Stomach (tissue), 19 donors: Measurements from ENCODE around the gene MESD. TPM values are rescaled to one million over a fixed set of nuclear protein-coding genes. Genes with fewer than 3 reads are reported as not detected.
A peak's percentile ranks its signal among the peaks of the same experiment; 100 is the strongest.

Source experiments
- DNase-seq, 2 donors: peaks; one replicate each; pipeline versions ENCODE4 v3.0.0 to v3.0.0-alpha.2; 2013 to 2019
- H3K27ac ChIP-seq, 5 donors: fragments of 200-600 bp in 4 of 5; sonication (generic) in 4 of 5; one replicate each; pipeline ENCODE4 v1.5.1; 2013 to 2019; ENCODE audit warnings: mild to moderate bottlenecking in 1 of 5, moderate library complexity in 1 of 5
- H3K27me3 ChIP-seq, 3 donors: fragments of 200-600 bp; sonication (generic); one replicate each; pipeline ENCODE4 v1.5.1; 2017 to 2019; ENCODE audit warnings: mixed run types in 1 of 3
- H3K36me3 ChIP-seq, 4 donors: fragments of 200-600 bp; sonication (generic); 1 replicate in 3 of 4; 2 replicates in 1 of 4; pipeline ENCODE4 v1.5.1; 2016 to 2019
- H3K4me1 ChIP-seq, 4 donors: fragments of 200-600 bp; sonication (generic); one replicate each; pipeline ENCODE4 v1.5.1; 2016 to 2019
- H3K4me3 ChIP-seq, 4 donors: fragments of 200-600 bp; sonication (generic) in 3 of 4; one replicate each; pipeline ENCODE4 v1.5.1; 2016 to 2019; ENCODE audit warnings: mild to moderate bottlenecking in 1 of 4
- H3K9me3 ChIP-seq, 4 donors: fragments of 200-600 bp; sonication (generic); one replicate each; pipeline ENCODE4 v1.5.1; 2016 to 2019
- CTCF ChIP-seq, 7 experiments: fragments of 450-650 bp in 4 of 7; fragments of 200-600 bp in 3 of 7; sonication (generic) in 3 of 7; IDR thresholded peaks; one replicate each; pipeline ENCODE4 v1.5.1; 2016 to 2019; ENCODE audit warnings: antibody characterized with exemption in 7 of 7, control low read depth in 2 of 7, mild to moderate bottlenecking in 1 of 7
- EP300 ChIP-seq: sonication (generic); formaldehyde crosslinking; IDR thresholded peaks from one replicate; pipeline ENCODE4 v1.6.1; 2017; ENCODE audit warnings: antibody characterized with exemption
- POLR2A ChIP-seq, 4 donors: fragments of 450-650 bp; IDR thresholded peaks; one replicate each; pipeline ENCODE4 v1.6.1; 2016; ENCODE audit warnings: antibody characterized with exemption in 4 of 4, control low read depth in 2 of 4, mild to moderate bottlenecking in 1 of 4, moderate library complexity in 1 of 4
- POLR2AphosphoS5 ChIP-seq, 3 donors: sonication (generic); formaldehyde crosslinking; IDR thresholded peaks; one replicate each; pipeline ENCODE4 v1.6.1; 2016; ENCODE audit warnings: antibody characterized with exemption in 3 of 3
- WGBS, 5 donors: extraction: QIAGEN DNeasy Blood & Tissue Kit in 3 of 5; methylation state at CpG; one replicate each; pipeline versions ENCODE4 v1.1.5 to v1.1.7; 2013 to 2018; 5-methylcytosine and 5-hydroxymethylcytosine counted together
- intact Hi-C: fragments of 100-400 bp; cut with DNase I; formaldehyde crosslinking; loops from one replicate; pipeline ENCODE4 v1.15.1; 2023; ENCODE audit warnings: low total_unique reads
- long read RNA-seq, 10 donors: transcript quantifications; one replicate each; lab custom pipeline, GENCODE V29; 2026
- polyA plus RNA-seq, 3 donors: library from polyadenylated mRNA; stranded (reverse); fragments of 200-250 nt; gene quantifications; one replicate each; pipeline ENCODE4 v1.2.3, GENCODE V29; 2013
- total RNA-seq, 5 donors: library from RNA; depleted of rRNA; stranded (reverse); fragments of >200 nt; gene quantifications; one replicate each; pipeline versions ENCODE4 v1.1.0 to v1.2.3, GENCODE V29; 2014 to 2016
- donor health status: healthy with polysubstance abuse.
- donor health status: Bipolar disorder and iron deficiency.
- donor health status: healthy.

The MESD gene
- total RNA-seq (10 to 100 TPM; 11.2 to 34.8 (median 24.2) TPM), polyA plus RNA-seq (1 to 10 TPM; 5.5 to 10.0 (median 9.2) TPM)
- long read RNA-seq, donor 1, full-length matches to known transcripts = 13 of 13 reads
- long read RNA-seq, donor 1, partial matches to known transcripts = 0 of 13 reads
- long read RNA-seq, donor 1, other reads (novel, unspliced or antisense) = 0 of 13 reads
- long read RNA-seq, donor 2, full-length matches to known transcripts = 28 of 28 reads
- long read RNA-seq, donor 2, partial matches to known transcripts = 0 of 28 reads
- long read RNA-seq, donor 2, other reads (novel, unspliced or antisense) = 0 of 28 reads
- long read RNA-seq, donor 3, full-length matches to known transcripts = 17 of 17 reads
- long read RNA-seq, donor 3, partial matches to known transcripts = 0 of 17 reads
- long read RNA-seq, donor 3, other reads (novel, unspliced or antisense) = 0 of 17 reads
- long read RNA-seq, donor 4, full-length matches to known transcripts = 4 of 4 reads
- long read RNA-seq, donor 4, partial matches to known transcripts = 0 of 4 reads
- long read RNA-seq, donor 4, other reads (novel, unspliced or antisense) = 0 of 4 reads
- long read RNA-seq, donor 5, full-length matches to known transcripts = 29 of 29 reads
- long read RNA-seq, donor 5, partial matches to known transcripts = 0 of 29 reads
- long read RNA-seq, donor 5, other reads (novel, unspliced or antisense) = 0 of 29 reads
- long read RNA-seq, donor 6, full-length matches to known transcripts = 61 of 61 reads
- long read RNA-seq, donor 6, partial matches to known transcripts = 0 of 61 reads
- long read RNA-seq, donor 6, other reads (novel, unspliced or antisense) = 0 of 61 reads
- long read RNA-seq, donor 7, full-length matches to known transcripts = 24 of 24 reads
- long read RNA-seq, donor 7, partial matches to known transcripts = 0 of 24 reads
- long read RNA-seq, donor 7, other reads (novel, unspliced or antisense) = 0 of 24 reads
- long read RNA-seq, donor 8, full-length matches to known transcripts = 27 of 27 reads
- long read RNA-seq, donor 8, partial matches to known transcripts = 0 of 27 reads
- long read RNA-seq, donor 8, other reads (novel, unspliced or antisense) = 0 of 27 reads
- long read RNA-seq, donor 9, full-length matches to known transcripts = 23 of 29 reads
- long read RNA-seq, donor 9, partial matches to known transcripts = 6 of 29 reads
- long read RNA-seq, donor 9, other reads (novel, unspliced or antisense) = 0 of 29 reads
- long read RNA-seq, donor 10, full-length matches to known transcripts = 13 of 13 reads
- long read RNA-seq, donor 10, partial matches to known transcripts = 0 of 13 reads
- long read RNA-seq, donor 10, other reads (novel, unspliced or antisense) = 0 of 13 reads

GRCh38 chr15:80989518-80990478 lies at the start of gene MESD:
Gene MESD (minus strand): TSS chr15:80989819. CDS start chr15:80989791, 28 bp downstream.
- H3K9me3 ChIP-seq = no peaks in the 10 kb centered on the region
- WGBS, 5 donors = 0 to 1% (median 1%) methylated on average over 40 to 63 of the region's 63 CpGs
- H3K27ac ChIP-seq = peak within 1 kb of the TSS; percentile 92 to 96 (median 93)
- peak in 1 of 4 donors; percentile 27 for TF ChIP-seq POLR2A (IDR thresholded peaks at IDR 0.05)
- TF ChIP-seq CTCF (IDR thresholded peaks at IDR 0.05) = no peak
- TF ChIP-seq POLR2AphosphoS5 (IDR thresholded peaks at IDR 0.05) = peak; percentile 77 to 94 (median 94)
- no peaks in the 10 kb centered on the region for H3K27me3 ChIP-seq
- intact Hi-C loops = no loop called here
- peak within 1 kb of the TSS; percentile 81 to 97 (median 88) for H3K4me3 ChIP-seq
- DNase-seq = peak; percentile 99
- no peaks in the 10 kb centered on the region for H3K36me3 ChIP-seq
- H3K4me1 ChIP-seq = peaks cover 25 to 63% (median 48%) of the 10 kb centered on the region in 4 donors

GRCh38 chr15:81038975-81039607 lies 49.5 kb upstream of the MESD start:
- peak; percentile 27 to 50 for DNase-seq
- Histone ChIP-seq H3K4me3 (no peak overlapping the region), H3K4me1 (peaks cover 0 to 16% (median 12%) of the 10 kb centered on the region in 4 donors), H3K27ac (peak overlapping the region; percentile 18 to 57 (median 47)), H3K36me3 (no peaks in the 10 kb centered on the region), H3K27me3 (no peaks in the 10 kb centered on the region), H3K9me3 (no peaks in the 10 kb centered on the region)
- TF ChIP-seq POLR2AphosphoS5 (IDR thresholded peaks at IDR 0.05) (peak in 2 of 3 donors; percentile 7 to 69), CTCF (IDR thresholded peaks at IDR 0.05) (no peak), EP300 (no peak)
- WGBS, 5 donors = 10 to 36% (median 25%) methylated on average over 4 of the region's 4 CpGs
- intact Hi-C loops = no loop called here

GRCh38 chr15:81037952-81038743 lies 48.5 kb upstream of the MESD start:
- WGBS, 5 donors = 89 to 93% (median 92%) methylated on average over 12 to 14 of the region's 14 CpGs
- DNase-seq = no peak
- TF ChIP-seq CTCF (IDR thresholded peaks at IDR 0.05) (no peak), EP300 (no peak), POLR2AphosphoS5 (IDR thresholded peaks at IDR 0.05) (no peak), POLR2A (IDR thresholded peaks at IDR 0.05) (no peak)
- H3K4me3 ChIP-seq = no peak overlapping the region
- H3K4me1 ChIP-seq = peaks cover 4 to 20% (median 19%) of the 10 kb centered on the region in 4 donors
- no peaks in the 10 kb centered on the region for H3K36me3 ChIP-seq
- H3K27ac ChIP-seq = peak overlapping the region in 2 of 5 donors; percentile 24 to 57
- H3K27me3 ChIP-seq = no peaks in the 10 kb centered on the region
- H3K9me3 ChIP-seq = no peaks in the 10 kb centered on the region
- intact Hi-C loops = no loop called here
